Kidney (tissue), 14 donors: ENCODE results near the gene PRKG2. TPM values are rescaled to one million over a fixed set of nuclear protein-coding genes. Genes with fewer than 3 reads are reported as not detected.
A peak's percentile ranks its signal among the peaks of the same experiment; 100 is the strongest.
"Not testable (repeated sequence)": the region's sequence is repeated elsewhere in the genome, so short reads cannot be mapped to it uniquely, and the experiment has no call there.

Experiments used
- DNase-seq, 5 donors: peaks; one replicate each; pipeline ENCODE4 v3.0.0-alpha.2; 2013 to 2020
- FAIRE-seq: peaks from 2 replicates; lab custom pipeline; 2012; peaks lifted over from hg19 to GRCh38; lab: Jason Lieb, UNC
- H3K27ac ChIP-seq, 2 donors: one replicate each; pipeline ENCODE4 v1.7.0; 2013; ENCODE audit warnings: low read depth in 2 of 2, low read length in 2 of 2, inconsistent platforms in 1 of 2
- H3K27me3 ChIP-seq: one replicate; pipeline ENCODE4 v1.7.1; 2013; ENCODE audit warnings: low read length, inconsistent platforms; ENCODE audit not compliant: control insufficient read depth, insufficient read depth
- H3K36me3 ChIP-seq, 3 donors: one replicate each; pipeline versions ENCODE4 v1.7.0 to v1.7.1; 2013; ENCODE audit warnings: low read length in 3 of 3, control low read depth in 1 of 3, inconsistent platforms in 1 of 3; ENCODE audit not compliant: insufficient read depth in 3 of 3, control insufficient read depth in 2 of 3
- H3K4me1 ChIP-seq, 3 donors: one replicate each; pipeline versions ENCODE4 v1.7.0 to v1.7.1; 2013; ENCODE audit warnings: low read length in 3 of 3, inconsistent platforms in 1 of 3, low read depth in 1 of 3; ENCODE audit not compliant: control insufficient read depth in 2 of 3, insufficient read depth in 2 of 3
- H3K4me3 ChIP-seq, 3 donors: one replicate each; pipeline versions ENCODE4 v1.7.0 to v1.8.1; 2013; ENCODE audit warnings: low read length in 3 of 3, control low read depth in 1 of 3, inconsistent platforms in 1 of 3
- H3K9ac ChIP-seq, 3 donors: one replicate each; pipeline versions ENCODE4 v1.7.0 to v1.7.1; 2013; ENCODE audit warnings: low read length in 3 of 3, control low read depth in 1 of 3, inconsistent platforms in 1 of 3
- H3K9me3 ChIP-seq, 3 donors: one replicate each; pipeline versions ENCODE4 v1.7.0 to v1.7.1; 2013; ENCODE audit warnings: low read length in 3 of 3, control low read depth in 1 of 3, inconsistent platforms in 1 of 3; ENCODE audit not compliant: control insufficient read depth in 2 of 3, insufficient read depth in 1 of 3
- intact Hi-C: fragments of 100-400 bp; cut with DNase I; formaldehyde crosslinking; loops from one replicate; pipeline ENCODE4 v1.11.1; 2022
- polyA plus RNA-seq: library from polyadenylated mRNA; stranded (reverse); fragments of 350-450 nt; fragmentation: Illumina TruSeq; extraction: RNeasy Lipid Tissue Mini Kit (QIAGEN cat#74804); gene quantifications from one replicate; pipeline ENCODE4 v1.2.3, GENCODE V29; 2014; ENCODE audit warnings: low read depth, low replicate concordance; ENCODE audit not compliant: insufficient read depth
- total RNA-seq: library from RNA; stranded (reverse); fragmentation: NEBNext Ultra II Directional; extraction: Animal tissue kit (Norgen Biotek cat#: 25700); gene quantifications from one replicate; pipeline ENCODE4 v1.2.1, GENCODE V29; 2021
- TF ChIP-seq, protein P1 (sequence below): IDR thresholded peaks from 3 replicates; pipeline ENCODE4 v1.5.1; 2012; ENCODE audit warnings: mild to moderate bottlenecking, moderate library complexity, borderline replicate concordance; ENCODE audit not compliant: insufficient read depth; ENCODE audit errors: extremely low read depth
- donor health status: control.
- donor health status: control.
- donor health status: control.
- donor health status: control.
- donor health status: control.
- donor health status: DM: yes; HTN: yes; CAD: no.
- donor health status: Normal renal cell carcinoma (clear cell type).

The PRKG2 gene
- total and polyA plus RNA-seq, 2 donors from 2014 or later, result 0.54 to 1.4 TPM

DNA sequence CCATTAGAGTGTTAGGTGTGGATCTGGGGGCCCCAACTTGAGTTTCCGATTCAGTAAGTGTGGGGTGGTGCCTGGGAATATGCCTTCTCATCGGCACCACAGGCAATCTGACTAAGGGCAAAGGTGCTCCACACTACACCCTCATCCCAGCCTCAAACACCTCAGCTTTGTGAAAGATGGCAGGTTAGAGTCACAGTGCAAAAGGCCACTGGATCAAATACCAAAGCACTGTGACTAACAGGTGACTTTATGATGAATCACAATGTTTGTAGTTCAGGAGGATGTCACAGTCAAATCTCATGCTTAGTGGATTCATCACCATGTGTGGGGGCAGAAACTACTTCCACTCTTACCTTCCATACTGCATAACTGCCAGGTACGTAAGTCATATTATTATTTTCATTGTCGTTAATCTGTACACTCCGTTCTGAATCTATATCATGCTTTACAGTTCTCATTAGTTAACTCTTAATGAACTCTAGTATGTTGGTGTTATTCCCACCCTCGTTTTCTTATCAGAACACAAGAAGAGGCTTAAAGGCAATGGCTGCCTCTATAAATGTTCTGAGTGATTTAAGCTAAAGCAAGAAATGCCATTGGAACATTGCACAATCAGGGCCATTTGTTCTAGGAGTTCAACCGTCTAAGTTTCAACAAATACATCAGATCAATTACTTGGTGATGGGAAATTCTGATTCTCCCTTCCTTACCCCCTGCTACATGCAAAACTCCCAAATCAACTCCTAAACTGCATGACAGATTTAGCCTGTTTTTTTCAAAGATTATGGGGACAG is 50.2 kb downstream of the PRKG2 start:
- no peak overlapping the region for H3K9ac ChIP-seq
- no peaks in the 10 kb centered on the region for H3K4me1 ChIP-seq
- intact Hi-C loops, result no loop called here
- H3K36me3 ChIP-seq, result no peaks in the 10 kb centered on the region
- no peak overlapping the region for H3K27ac ChIP-seq
- no peak overlapping the region for H3K4me3 ChIP-seq
- H3K27me3 ChIP-seq, result no peaks in the 10 kb centered on the region
- DNase-seq (no peak), FAIRE-seq (no peak)
- H3K9me3 ChIP-seq, result no peaks in the 10 kb centered on the region
- TF ChIP-seq, protein P1, sequence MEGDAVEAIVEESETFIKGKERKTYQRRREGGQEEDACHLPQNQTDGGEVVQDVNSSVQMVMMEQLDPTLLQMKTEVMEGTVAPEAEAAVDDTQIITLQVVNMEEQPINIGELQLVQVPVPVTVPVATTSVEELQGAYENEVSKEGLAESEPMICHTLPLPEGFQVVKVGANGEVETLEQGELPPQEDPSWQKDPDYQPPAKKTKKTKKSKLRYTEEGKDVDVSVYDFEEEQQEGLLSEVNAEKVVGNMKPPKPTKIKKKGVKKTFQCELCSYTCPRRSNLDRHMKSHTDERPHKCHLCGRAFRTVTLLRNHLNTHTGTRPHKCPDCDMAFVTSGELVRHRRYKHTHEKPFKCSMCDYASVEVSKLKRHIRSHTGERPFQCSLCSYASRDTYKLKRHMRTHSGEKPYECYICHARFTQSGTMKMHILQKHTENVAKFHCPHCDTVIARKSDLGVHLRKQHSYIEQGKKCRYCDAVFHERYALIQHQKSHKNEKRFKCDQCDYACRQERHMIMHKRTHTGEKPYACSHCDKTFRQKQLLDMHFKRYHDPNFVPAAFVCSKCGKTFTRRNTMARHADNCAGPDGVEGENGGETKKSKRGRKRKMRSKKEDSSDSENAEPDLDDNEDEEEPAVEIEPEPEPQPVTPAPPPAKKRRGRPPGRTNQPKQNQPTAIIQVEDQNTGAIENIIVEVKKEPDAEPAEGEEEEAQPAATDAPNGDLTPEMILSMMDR, result no peak

DNA sequence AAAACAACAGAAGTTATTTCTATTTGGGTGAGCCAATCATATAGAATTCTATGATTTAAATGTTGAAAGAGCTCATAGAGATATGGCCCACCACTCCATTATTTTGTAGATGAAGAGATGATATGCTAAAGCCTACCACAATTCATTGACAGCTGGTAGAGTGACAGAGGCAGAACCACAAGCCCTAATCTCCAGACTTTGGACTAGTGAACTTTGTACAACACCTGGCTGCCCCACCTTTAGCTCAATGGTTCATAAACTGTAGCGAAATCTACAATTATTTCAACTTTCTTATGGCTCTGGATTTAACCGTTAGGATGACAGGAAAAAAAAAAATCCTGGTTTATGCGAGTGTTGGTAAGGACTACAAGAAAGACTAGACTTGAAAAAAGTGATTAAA is 50.9 kb downstream of the PRKG2 start:
- Histone ChIP-seq H3K9ac (no peak overlapping the region), H3K27ac (no peak overlapping the region), H3K27me3 (no peaks in the 10 kb centered on the region), H3K4me1 (no peaks in the 10 kb centered on the region), H3K36me3 (no peaks in the 10 kb centered on the region), H3K4me3 (no peak overlapping the region), H3K9me3 (no peaks in the 10 kb centered on the region)
- FAIRE-seq (no peak), DNase-seq (no peak)
- intact Hi-C loops, result no loop called here
- TF ChIP-seq, protein P1, result no peak

DNA sequence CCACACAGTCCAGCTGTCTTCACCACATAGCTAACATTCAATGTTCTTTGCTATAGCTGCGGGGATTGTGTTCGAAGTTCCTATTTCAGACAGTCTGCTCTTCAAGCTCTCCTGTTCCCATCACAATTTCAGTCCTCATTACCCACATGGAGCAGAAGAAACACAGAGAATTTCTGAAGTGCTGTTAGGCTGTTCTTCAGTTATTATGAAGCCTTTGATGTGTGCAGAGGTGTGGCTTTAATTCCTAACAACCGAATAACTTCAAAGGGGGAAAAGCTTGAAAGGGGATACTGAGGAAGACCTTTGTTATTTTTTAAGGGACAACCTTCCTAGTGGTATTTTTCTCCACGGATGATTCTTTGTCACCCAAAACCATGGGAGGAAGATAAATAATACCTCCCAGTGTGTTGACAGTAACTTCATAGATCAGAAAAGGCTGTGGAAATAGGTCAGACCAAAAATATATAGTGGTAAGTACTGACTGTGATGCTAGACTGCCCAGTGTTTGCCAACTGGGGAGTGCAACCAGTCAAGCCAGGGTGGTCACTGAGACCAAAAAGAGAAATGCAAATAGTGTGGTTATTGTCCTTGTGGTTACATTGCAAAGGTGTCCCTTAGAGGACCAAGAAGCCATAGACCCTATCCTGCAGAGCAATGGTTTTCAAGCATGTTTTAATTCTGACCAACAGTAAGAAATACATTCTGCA is 52.1 kb downstream of the PRKG2 start:
- H3K9me3 ChIP-seq, result no peaks in the 10 kb centered on the region
- no peak overlapping the region for H3K27ac ChIP-seq
- no peak for FAIRE-seq
- H3K9ac ChIP-seq, result no peak overlapping the region
- DNase-seq, result no peak
- no peaks in the 10 kb centered on the region for H3K4me1 ChIP-seq
- H3K27me3 ChIP-seq, result no peaks in the 10 kb centered on the region
- TF ChIP-seq, protein P1, result no peak
- no peaks in the 10 kb centered on the region for H3K36me3 ChIP-seq
- intact Hi-C loops, result no loop called here
- no peak overlapping the region for H3K4me3 ChIP-seq

DNA sequence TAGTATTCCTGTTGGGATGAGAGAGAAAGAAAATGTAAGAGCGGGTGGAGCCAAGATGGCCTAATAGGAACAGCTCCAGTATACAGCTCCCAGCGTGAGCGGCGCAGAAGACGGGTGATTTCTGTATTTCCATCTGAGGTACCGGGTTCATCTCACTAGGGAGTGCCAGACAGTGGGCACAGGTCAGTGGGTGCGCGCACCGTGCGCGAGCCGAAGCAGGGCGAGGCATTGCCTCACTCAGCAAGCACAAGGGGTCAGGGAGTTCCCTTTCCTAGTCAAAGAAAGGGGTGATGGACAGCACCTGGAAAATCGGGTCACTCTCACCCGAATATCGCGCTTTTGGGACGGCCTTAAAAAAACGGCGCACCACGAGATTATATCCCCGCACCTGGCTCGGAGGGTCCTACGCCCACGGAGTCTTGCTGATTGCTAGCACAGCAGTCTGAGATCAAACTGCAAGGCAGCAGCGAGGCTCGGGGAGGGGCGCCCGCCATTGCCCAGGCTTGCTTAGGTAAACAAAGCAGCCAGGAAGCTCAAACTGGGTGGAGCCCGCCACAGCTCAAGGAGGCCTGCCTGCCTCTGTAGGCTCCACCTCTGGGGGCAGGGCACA is 61.2 kb downstream of the PRKG2 start:
- H3K36me3 ChIP-seq, H3K9ac ChIP-seq, H3K27ac ChIP-seq, FAIRE-seq, intact Hi-C loops, H3K9me3 ChIP-seq, H3K27me3 ChIP-seq, H3K4me1 ChIP-seq: not testable (repeated sequence)
- peak in 1 of 5 donors; percentile 49 for DNase-seq
- H3K4me3 ChIP-seq, result peak overlapping the region; percentile 16 to 34 (median 21)
